ENCODE measurements around the gene ELAVL2.

Gene ELAVL2

DNA sequence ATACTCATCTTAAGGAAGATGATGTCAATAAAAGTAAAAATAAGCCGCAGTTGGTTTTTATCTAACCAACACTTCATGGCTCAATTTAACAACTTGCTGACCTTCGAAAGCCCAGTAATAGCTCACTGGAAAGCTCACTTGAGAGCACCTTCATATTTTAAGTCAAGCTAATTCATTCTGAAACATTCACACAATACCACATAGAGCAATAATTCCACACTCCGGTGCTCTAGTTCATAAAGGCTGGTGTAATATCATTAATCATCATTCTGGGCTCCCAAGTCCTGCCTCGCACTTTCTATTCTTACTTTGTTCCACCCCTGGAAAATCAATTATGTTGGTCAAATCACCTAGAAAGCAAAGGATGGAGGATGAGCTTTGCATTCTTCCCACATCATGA lies 74.4 kb downstream of the ELAVL2 start:
- H3K9me2 ChIP-seq (replicated peaks; ENCODE audit: insufficient read depth, low read length): no peaks in the 10 kb centered on the region
- H3K9ac ChIP-seq (ENCODE audit: low read length): no peak overlapping the region
- H3K27ac ChIP-seq (ENCODE audit: low read length): no peak overlapping the region
- H3K4me1 ChIP-seq (ENCODE audit: low read length): no peaks in the 10 kb centered on the region
- no peaks in the 10 kb centered on the region for H3K9me3 ChIP-seq (replicated peaks; ENCODE audit: insufficient read depth, low read length)
- no peak overlapping the region for H3K4me3 ChIP-seq (ENCODE audit: low read length)
- no peaks in the 10 kb centered on the region for H3K36me3 ChIP-seq (replicated peaks; ENCODE audit: insufficient read depth, low read length)
- TF ChIP-seq CTCF (IDR thresholded peaks at IDR 0.05; ENCODE audit: low read length) (no peak), EZH2phosphoT487 (IDR thresholded peaks at IDR 0.05; ENCODE audit: low read length) (no peak), EZH2 (optimal IDR thresholded peaks at IDR 0.05; ENCODE audit: low read depth, low read length) (no peak)
- H4K20me1 ChIP-seq (ENCODE audit: insufficient read depth, low read length): no peaks in the 10 kb centered on the region
- H3K27me3 ChIP-seq (replicated peaks; ENCODE audit: insufficient read depth, low read length): no peaks in the 10 kb centered on the region
- H2AFZ ChIP-seq (ENCODE audit: low read length): no peak overlapping the region
- no peak overlapping the region for H3K4me2 ChIP-seq (ENCODE audit: low read depth, low read length)
- no peak for DNase-seq
- no peaks in the 10 kb centered on the region for H3K79me2 ChIP-seq (ENCODE audit: low read length)
- no peaks in the 10 kb centered on the region for H3F3A ChIP-seq (ENCODE audit: insufficient read depth, low read length)

GRCh38 chr9:23750808-23751207 lies 75.2 kb downstream of the ELAVL2 start:
- no peaks in the 10 kb centered on the region for H3F3A ChIP-seq (ENCODE audit: insufficient read depth, low read length)
- H3K4me2 ChIP-seq (ENCODE audit: low read depth, low read length): no peak overlapping the region
- no peaks in the 10 kb centered on the region for H3K79me2 ChIP-seq (ENCODE audit: low read length)
- H2AFZ ChIP-seq (ENCODE audit: low read length): no peak overlapping the region
- H3K9me3 ChIP-seq (replicated peaks; ENCODE audit: insufficient read depth, low read length): no peaks in the 10 kb centered on the region
- no peaks in the 10 kb centered on the region for H4K20me1 ChIP-seq (ENCODE audit: insufficient read depth, low read length)
- H3K27me3 ChIP-seq (replicated peaks; ENCODE audit: insufficient read depth, low read length): no peaks in the 10 kb centered on the region
- H3K4me3 ChIP-seq (ENCODE audit: low read length): no peak overlapping the region
- no peaks in the 10 kb centered on the region for H3K4me1 ChIP-seq (ENCODE audit: low read length)
- DNase-seq: no peak
- no peak overlapping the region for H3K27ac ChIP-seq (ENCODE audit: low read length)
- H3K36me3 ChIP-seq (replicated peaks; ENCODE audit: insufficient read depth, low read length): no peaks in the 10 kb centered on the region
- no peak for TF ChIP-seq EZH2phosphoT487 (IDR thresholded peaks at IDR 0.05; ENCODE audit: low read length)
- TF ChIP-seq EZH2 (optimal IDR thresholded peaks at IDR 0.05; ENCODE audit: low read depth, low read length): no peak
- H3K9ac ChIP-seq (ENCODE audit: low read length): no peak overlapping the region
- no peaks in the 10 kb centered on the region for H3K9me2 ChIP-seq (replicated peaks; ENCODE audit: insufficient read depth, low read length)

- no peaks in the 10 kb centered on the region for H3K79me2 ChIP-seq (ENCODE audit: low read length)
- no peaks in the 10 kb centered on the region for H3K27me3 ChIP-seq (replicated peaks; ENCODE audit: insufficient read depth, low read length)
- H3K4me2 ChIP-seq (ENCODE audit: low read depth, low read length): no peak overlapping the region
- DNase-seq: no peak
- H3K4me3 ChIP-seq (ENCODE audit: low read length): no peak overlapping the region
- H3K36me3 ChIP-seq (replicated peaks; ENCODE audit: insufficient read depth, low read length): no peaks in the 10 kb centered on the region
- no peak overlapping the region for H3K9ac ChIP-seq (ENCODE audit: low read length)
- no peaks in the 10 kb centered on the region for H3K4me1 ChIP-seq (ENCODE audit: low read length)
- H3K27ac ChIP-seq (ENCODE audit: low read length): no peak overlapping the region
- H3F3A ChIP-seq (ENCODE audit: insufficient read depth, low read length): no peaks in the 10 kb centered on the region
- TF ChIP-seq EZH2 (optimal IDR thresholded peaks at IDR 0.05; ENCODE audit: low read depth, low read length) (no peak), EZH2phosphoT487 (IDR thresholded peaks at IDR 0.05; ENCODE audit: low read length) (no peak), CTCF (IDR thresholded peaks at IDR 0.05; ENCODE audit: low read length) (no peak)
- no peak overlapping the region for H2AFZ ChIP-seq (ENCODE audit: low read length)
- H3K9me2 ChIP-seq (replicated peaks; ENCODE audit: insufficient read depth, low read length): no peaks in the 10 kb centered on the region
- no peaks in the 10 kb centered on the region for H4K20me1 ChIP-seq (ENCODE audit: insufficient read depth, low read length)
- H3K9me3 ChIP-seq (replicated peaks; ENCODE audit: insufficient read depth, low read length): no peaks in the 10 kb centered on the region
Measured at GRCh38 chr9:23747088-23748075, 78.7 kb downstream of the ELAVL2 start.

- Histone ChIP-seq H3K27me3 (replicated peaks; ENCODE audit: insufficient read depth, low read length) (no peaks in the 10 kb centered on the region), H3K9me2 (replicated peaks; ENCODE audit: insufficient read depth, low read length) (no peaks in the 10 kb centered on the region), H3K79me2 (ENCODE audit: low read length) (no peaks in the 10 kb centered on the region), H3K9ac (ENCODE audit: low read length) (no peak overlapping the region), H3K27ac (ENCODE audit: low read length) (no peak overlapping the region), H2AFZ (ENCODE audit: low read length) (no peak overlapping the region), H3K4me3 (ENCODE audit: low read length) (no peak overlapping the region), H3K4me1 (ENCODE audit: low read length) (no peaks in the 10 kb centered on the region), H3K4me2 (ENCODE audit: low read depth, low read length) (no peak overlapping the region), H3K9me3 (replicated peaks; ENCODE audit: insufficient read depth, low read length) (no peaks in the 10 kb centered on the region), H4K20me1 (ENCODE audit: insufficient read depth, low read length) (no peaks in the 10 kb centered on the region), H3K36me3 (replicated peaks; ENCODE audit: insufficient read depth, low read length) (no peaks in the 10 kb centered on the region), H3F3A (ENCODE audit: insufficient read depth, low read length) (no peaks in the 10 kb centered on the region)
- no peak for DNase-seq
- no peak for TF ChIP-seq CTCF (IDR thresholded peaks at IDR 0.05; ENCODE audit: low read length)
- no peak for TF ChIP-seq EZH2phosphoT487 (IDR thresholded peaks at IDR 0.05; ENCODE audit: low read length)
- TF ChIP-seq EZH2 (optimal IDR thresholded peaks at IDR 0.05; ENCODE audit: low read depth, low read length): no peak
Measured at GRCh38 chr9:23746317-23746716, 79.7 kb downstream of the ELAVL2 start.
